Muscle of arm (tissue), 14 donors: Measurements from ENCODE around the gene SPAG16. TPM values are rescaled to one million over a fixed set of nuclear protein-coding genes. Genes with fewer than 3 reads are reported as not detected.

ENCODE experiments used
- DNase-seq: peaks from one replicate; pipeline ENCODE4 v3.0.0-alpha.2; 2013
- long read RNA-seq, 11 donors: transcript quantifications; one replicate each; lab custom pipeline, GENCODE V29; 2026
- polyA plus RNA-seq, 12 donors: library from polyadenylated mRNA; unstranded; fragments of 120-200 nt; gene quantifications; one replicate each; pipeline ENCODE4 v1.2.1, GENCODE V29; 2013; ENCODE audit not compliant: insufficient read length in 12 of 12

Gene SPAG16
- 10 to 100 TPM in 11 of 12 donors, not detected in 1; 16.0 to 36.6 (median 21.1) TPM for polyA plus RNA-seq
- long read RNA-seq, donor 1, transcript SPAG16-207 (5 exons, 1,250 nt): major isoform, 57 of 57 reads
- long read RNA-seq, donor 1, partial matches to known transcripts: 0 of 57 reads
- long read RNA-seq, donor 1, other reads (novel, unspliced or antisense): 0 of 57 reads
- long read RNA-seq, donor 2, transcript SPAG16-207 (5 exons, 1,250 nt): major isoform, 13 of 13 reads
- long read RNA-seq, donor 2, partial matches to known transcripts: 0 of 13 reads
- long read RNA-seq, donor 2, other reads (novel, unspliced or antisense): 0 of 13 reads
- long read RNA-seq, donor 3, transcript SPAG16-207 (5 exons, 1,250 nt): major isoform, 13 of 13 reads
- long read RNA-seq, donor 3, partial matches to known transcripts: 0 of 13 reads
- long read RNA-seq, donor 3, other reads (novel, unspliced or antisense): 0 of 13 reads
- long read RNA-seq, donor 4, transcript SPAG16-207 (5 exons, 1,250 nt): major isoform, 10 of 10 reads
- long read RNA-seq, donor 4, partial matches to known transcripts: 0 of 10 reads
- long read RNA-seq, donor 4, other reads (novel, unspliced or antisense): 0 of 10 reads
- long read RNA-seq, donor 5, transcript SPAG16-207 (5 exons, 1,250 nt): major isoform, 22 of 31 reads
- long read RNA-seq, donor 5, partial matches to known transcripts: 9 of 31 reads
- long read RNA-seq, donor 5, other reads (novel, unspliced or antisense): 0 of 31 reads
- long read RNA-seq, donor 6, transcript SPAG16-207 (5 exons, 1,250 nt): major isoform, 16 of 16 reads
- long read RNA-seq, donor 6, partial matches to known transcripts: 0 of 16 reads
- long read RNA-seq, donor 6, other reads (novel, unspliced or antisense): 0 of 16 reads
- long read RNA-seq, donor 7, transcript SPAG16-207 (5 exons, 1,250 nt): major isoform, 12 of 12 reads
- long read RNA-seq, donor 7, partial matches to known transcripts: 0 of 12 reads
- long read RNA-seq, donor 7, other reads (novel, unspliced or antisense): 0 of 12 reads
- long read RNA-seq, donor 8, transcript SPAG16-207 (5 exons, 1,250 nt): major isoform, 27 of 33 reads
- long read RNA-seq, donor 8, partial matches to known transcripts: 6 of 33 reads
- long read RNA-seq, donor 8, other reads (novel, unspliced or antisense): 0 of 33 reads
- long read RNA-seq, donor 9, transcript SPAG16-207 (5 exons, 1,250 nt): major isoform, 16 of 16 reads
- long read RNA-seq, donor 9, partial matches to known transcripts: 0 of 16 reads
- long read RNA-seq, donor 9, other reads (novel, unspliced or antisense): 0 of 16 reads
- long read RNA-seq, donor 10, transcript SPAG16-207 (5 exons, 1,250 nt): major isoform, 11 of 11 reads
- long read RNA-seq, donor 10, partial matches to known transcripts: 0 of 11 reads
- long read RNA-seq, donor 10, other reads (novel, unspliced or antisense): 0 of 11 reads
- long read RNA-seq, donor 11, transcript SPAG16-207 (5 exons, 1,250 nt): major isoform, 22 of 22 reads
- long read RNA-seq, donor 11, partial matches to known transcripts: 0 of 22 reads
- long read RNA-seq, donor 11, other reads (novel, unspliced or antisense): 0 of 22 reads

DNA sequence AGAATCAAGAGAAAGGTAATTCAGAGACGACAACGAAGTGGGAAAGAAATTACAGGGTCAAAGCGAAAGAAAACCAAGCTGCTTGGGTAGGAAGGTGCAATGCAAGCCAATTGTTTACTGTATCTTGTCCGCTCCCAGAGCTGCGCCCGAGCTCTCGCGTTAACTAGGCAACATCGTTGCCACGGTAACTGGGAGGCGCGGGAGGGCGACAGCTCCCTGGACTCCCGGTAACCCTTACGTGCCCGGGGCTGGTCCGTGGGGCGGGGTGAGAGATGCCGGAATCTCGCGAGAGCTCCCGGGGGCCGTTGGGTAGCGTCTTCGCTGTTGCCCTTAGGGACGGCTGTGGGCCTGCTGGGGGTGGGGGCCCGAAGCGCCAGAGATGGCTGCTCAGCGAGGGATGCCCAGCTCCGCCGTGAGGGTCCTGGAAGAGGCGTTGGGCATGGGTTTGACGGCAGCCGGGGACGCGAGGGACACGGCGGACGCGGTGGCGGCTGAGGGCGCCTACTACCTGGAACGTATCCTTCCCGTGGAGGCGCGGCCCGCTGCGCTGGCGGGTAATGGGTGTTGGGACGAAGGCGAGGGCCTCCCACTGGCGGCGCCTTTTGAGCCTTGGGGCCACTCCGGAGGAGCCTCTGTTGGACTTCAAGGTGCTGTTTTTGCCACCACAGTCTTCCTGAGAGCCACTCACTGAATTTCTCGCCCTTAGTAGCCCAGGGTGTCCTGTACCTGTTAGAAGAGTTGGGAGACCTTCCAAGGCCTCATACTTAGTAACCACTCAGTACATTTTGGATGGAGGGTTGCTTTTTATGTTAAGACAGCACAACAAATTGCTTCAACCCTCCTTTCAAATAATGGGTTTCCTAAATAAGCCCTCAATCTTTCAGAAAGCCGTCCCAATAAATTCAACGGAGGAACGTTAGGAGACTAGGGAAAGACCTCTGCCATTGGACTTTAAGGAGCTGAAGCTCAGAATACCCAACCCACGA, at the start of gene SPAG16:
Gene SPAG16 (plus strand): TSS at position 360 of the 986 bp plus-strand sequence.
- peak; percentile 97 for DNase-seq

DNA sequence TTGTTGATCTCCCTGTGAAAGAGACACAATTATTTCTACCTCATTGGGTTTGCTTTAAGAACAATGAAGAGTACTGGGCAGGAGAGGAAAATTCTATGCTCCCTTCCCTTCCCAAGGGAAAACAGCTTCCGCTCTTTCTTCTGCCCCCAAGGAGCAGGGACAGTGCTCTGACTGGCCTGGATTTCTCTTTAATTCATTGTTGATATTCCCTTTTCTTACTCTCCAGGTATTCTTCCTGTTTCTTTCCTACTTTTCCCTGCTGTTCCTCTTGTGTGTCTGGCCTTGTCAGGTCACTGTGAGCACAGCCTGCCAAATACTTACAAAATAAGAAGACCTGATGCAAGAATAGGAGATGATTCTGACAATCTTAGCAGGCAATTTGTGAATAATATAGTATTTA, 49.6 kb upstream of the SPAG16 start:
- DNase-seq: no peak

DNA sequence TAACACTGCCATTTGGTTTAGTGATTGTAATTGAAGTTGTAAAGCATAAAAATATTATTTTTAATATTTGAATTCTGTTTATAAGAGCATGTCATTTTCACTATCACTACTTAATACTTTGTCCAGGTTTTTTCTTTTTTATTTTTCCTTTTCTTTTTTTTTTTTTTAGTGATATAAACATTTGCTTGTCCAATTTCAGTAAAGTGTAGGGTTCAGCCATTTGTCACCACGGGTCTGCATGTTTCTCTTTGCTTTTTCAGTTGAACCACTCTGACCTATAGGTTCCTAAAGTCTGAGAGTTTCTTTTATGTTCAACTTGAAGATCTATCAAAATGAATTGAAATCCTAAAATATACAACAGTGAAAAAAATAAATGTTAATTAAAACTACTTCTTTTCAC, 48.5 kb upstream of the SPAG16 start:
- DNase-seq: no peak

DNA sequence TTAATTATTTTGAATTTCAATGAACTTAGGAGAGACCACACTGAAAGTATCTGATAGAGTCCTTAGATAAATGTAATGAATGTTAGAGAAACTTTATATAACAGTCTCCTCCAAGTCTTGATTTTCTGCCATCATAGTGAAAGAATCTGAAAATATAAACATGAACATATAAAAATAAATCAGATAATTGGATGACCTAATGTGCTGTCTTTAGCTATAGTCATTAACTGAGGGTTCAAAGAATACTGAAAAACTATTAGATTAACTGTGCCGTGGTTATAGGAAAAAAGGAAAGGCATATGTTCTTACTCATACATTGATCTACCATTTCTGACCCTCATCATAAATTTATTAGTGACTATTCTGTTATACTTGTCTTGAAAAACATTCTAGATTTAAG, 47.0 kb upstream of the SPAG16 start:
- no peak for DNase-seq

DNA sequence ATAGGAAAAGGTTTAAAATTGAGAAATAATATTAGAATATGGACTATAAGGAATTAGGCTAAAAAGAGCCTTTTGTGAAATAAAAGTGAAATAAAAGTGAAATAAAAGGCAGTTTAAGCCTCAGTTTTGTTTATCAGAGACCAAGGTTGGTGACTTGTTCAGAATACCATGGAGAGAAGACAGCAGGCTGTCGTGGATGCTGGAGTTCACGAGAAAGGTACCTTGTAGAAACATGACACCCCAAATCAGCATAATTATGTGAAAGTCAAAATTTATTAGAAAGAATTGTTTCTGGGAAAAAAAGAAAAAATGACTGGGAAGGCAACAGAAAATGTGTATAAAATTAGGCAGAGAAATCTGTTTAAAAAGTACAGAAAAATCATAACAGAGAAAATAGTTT, 46.5 kb upstream of the SPAG16 start:
- DNase-seq: no peak

DNA sequence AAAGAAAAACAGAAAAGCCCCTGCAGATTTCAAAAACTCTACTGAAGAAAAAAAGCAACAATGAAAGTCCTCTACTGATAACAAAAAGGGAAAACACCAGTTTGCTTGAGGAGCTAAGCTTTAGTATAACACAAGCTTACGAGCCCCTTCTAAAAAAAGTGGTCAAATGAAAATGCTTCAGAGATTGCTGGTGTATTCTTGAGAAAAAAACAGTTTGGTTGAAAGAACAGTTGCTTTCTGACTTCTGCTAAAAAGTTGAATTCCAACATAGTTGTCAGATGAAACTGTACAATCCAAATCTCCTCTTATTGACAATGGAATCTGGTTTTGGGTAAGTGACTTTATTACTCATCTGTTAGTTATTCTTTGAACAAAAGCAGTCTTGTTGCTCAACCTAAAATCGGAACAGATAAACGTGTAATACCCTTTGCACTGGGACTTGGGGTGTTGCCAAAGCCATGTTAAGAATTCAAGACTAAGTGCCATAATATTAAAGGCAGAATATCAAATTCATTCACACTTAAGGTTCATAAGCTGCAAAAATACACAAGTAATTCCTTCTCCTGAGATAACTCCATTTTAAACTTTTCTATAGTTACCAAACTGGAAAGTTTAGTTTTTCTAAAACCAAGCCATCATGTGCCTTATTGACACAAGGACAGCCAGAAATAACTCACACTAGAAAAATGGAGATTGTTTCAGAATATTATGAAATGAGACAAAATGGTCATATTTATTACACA, 45.3 kb upstream of the SPAG16 start:
- no peak for DNase-seq

DNA sequence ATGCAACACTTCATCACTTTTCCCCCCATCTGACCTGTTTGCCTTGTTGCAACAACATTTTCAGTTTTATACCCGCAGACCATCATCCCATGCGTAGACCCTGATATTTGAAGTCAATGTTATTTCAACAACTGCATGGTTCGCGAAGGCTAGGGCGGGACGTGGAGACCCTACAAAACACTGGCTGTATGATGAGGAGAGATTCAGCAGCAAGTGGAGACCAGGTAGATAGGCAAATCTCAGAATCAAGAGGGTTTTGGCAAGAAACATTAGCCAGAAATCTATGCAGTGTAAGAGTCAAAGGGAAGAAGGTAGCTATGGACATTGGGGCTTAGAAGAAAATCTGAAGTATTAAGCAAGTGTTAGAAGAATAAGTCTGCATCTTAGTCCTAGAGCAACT, 42.4 kb upstream of the SPAG16 start:
- no peak for DNase-seq

DNA sequence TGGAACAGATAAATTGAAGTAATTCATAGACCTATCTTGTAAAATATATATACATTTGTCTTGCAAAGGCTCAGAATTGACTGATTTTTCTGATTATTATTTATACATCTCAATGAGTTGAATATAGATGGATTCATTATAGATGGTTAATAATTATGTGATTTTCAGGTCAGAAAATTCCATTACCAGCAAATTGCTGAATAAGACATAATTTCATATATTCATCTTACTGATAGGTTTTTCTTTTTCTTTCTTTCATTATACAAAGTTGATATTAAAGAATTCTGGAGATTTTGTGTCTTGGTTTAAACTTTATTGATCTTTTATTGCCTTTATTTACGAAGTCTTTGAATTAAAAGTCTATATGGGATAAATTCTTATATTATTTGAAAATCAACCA, 41.6 kb upstream of the SPAG16 start:
- DNase-seq: no peak

DNA sequence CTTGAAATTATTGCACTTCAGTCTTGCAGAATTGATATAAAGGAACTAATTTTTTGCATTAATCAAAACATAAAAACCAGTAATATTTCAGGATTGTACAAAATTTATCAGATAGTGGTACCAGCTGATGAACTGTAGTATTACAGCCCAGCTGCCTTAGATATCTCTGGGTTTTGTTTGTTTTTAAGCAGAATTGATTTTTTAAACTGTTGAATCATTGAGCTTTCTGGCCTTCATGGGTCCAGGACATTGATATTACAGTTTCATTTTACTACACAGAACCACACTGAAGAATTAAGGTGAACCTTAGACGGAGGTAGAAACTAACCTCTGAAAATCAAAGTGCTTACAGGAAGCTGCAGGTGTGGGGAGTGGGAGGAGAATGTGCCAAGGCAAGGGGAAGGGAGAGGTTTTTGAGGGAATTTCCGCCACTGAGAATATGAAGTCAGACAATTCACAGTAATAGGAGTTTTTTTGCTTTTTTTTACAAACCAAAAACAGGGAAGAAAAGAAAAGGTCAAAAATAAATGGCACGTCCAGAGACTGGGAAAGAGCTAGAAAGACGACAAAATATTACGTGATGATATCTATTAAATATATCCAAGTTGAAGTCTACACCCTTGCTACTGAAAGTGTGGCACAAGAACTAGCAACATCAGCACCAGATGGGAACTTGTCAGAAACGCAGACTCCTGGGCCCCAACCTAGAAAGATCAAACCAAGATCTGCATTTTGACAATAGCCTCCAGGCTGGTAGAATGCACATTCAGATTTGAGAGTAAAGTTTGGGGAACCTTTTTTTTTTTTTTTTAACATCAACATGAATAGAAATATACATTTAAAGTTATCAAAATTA, 40.8 kb upstream of the SPAG16 start:
- no peak for DNase-seq

DNA sequence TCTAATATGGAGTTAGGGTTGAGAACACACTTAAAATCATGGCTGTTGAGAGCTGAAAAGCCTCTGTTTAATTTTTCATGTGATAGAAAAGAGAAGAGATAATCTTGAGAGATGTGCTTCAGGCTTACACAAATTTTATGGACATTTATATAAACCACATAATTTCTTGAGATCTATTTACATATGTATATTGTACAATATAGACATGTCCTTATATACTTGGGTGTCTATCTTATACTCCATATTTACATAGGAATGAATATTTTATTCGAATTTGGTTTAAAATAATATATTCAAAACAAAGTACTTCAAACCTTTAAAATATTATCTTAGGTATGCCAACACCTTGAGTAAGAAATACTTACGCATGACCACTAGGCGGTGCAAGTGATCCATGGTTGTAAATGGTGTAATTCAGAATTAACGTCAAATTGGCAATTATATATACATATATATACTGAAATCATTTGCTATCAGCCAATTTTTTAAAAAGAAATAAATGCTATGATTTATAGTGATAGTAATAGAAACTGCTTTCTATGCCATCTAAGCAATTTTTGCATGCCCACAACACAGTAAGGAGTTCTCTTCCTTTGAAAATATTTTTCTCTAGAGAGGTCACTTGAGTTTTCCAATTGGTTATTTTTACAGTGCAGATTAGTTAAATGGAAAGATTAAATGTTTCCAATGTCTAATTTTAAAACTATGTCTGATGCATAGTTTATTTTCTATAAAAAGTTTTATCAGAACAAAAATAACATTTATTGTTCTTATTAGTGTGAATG, 37.6 kb upstream of the SPAG16 start:
- peak; percentile 25 for DNase-seq

DNA sequence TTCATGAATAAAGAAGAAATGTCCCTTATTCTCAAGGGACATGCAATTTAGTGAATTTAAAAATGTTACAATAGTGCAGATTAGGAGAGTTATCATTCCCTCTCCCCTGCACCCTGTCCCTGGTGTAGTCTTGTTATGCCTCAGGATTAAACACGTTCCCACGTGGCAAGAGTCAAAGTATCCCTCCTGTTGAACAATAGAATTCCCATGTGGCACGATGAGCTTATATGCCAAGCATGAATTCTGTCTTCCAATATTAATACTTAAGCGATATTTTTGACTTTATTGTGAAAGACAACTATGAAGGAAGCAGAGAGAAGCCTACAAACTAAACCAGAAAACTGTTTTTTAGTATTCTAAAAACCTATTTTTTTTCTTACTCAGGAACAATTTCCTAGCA, 36.7 kb upstream of the SPAG16 start:
- no peak for DNase-seq

DNA sequence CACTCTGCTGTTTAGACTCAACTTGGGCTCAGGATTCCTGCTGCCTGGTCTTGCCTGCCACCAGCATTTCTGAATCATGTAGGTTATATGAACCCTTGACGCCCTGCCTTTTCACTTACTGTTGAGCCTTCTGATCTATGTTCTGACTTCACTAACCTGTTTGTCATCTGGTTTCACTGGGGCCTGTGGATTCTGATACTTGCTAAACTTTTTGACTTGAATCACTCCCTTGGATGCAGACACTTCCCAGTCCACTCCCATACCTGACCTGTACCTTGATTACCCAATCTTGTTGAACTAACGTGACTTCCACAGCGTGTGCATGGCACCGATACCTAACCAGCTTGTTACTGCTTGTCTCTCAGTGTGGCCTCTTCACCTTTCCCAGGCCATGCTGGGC, 35.6 kb upstream of the SPAG16 start:
- no peak for DNase-seq

DNA sequence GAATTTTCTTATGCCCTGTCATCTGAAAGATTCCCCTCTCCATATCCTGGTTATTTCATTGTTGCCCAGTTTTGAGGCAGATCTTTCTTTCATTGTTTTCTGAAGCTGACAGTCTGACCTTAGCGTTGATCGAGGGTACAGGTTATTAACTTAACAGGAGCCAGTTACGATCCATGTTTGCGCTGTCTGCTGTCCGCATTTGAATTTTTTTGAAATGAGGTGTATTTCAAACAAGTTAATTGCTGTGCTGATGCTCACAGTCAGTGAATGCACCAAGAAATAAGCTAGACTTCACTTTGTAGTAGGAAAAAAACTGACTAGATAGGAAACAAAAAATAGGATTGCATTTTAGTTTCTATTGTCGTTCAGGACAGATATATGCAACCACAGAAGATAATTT, 34.8 kb upstream of the SPAG16 start:
- no peak for DNase-seq

DNA sequence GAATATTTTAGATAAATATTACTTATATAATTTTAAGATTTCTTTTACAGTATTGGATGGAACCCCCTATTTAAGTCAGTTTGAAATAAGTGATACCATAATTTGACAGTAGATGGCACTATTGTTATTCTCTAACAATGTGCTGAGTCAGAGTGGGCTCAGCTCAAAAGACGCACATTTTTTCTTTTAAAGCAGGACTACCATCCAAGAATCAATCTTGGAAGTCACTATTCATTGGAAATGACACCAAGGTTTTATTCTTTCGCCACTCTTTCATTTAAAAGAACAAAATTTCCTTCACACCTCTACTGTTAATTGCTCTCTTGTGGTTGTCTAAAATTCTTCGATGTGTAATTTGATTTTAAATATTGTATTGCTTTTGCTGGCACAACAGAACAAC, 32.6 kb upstream of the SPAG16 start:
- peak; percentile 74 for DNase-seq

DNA sequence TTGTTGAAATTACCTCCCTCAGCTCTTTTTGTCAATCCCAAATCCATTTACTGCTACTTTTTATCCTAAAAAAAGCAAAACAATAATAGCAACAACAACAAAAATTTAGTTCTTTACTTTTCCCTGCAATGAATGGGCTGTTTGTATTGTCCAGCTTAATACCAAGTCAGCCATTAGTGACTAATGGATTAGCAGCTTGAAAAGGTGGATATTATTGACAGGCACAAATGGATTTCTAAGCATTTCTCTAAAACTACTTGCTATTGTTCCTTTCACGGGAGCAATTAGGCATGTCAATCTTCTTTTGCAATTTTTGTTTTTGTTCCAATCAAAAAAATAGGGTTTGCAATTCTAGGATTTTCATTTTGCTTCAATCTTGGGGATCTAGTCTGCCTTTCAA, 32.1 kb upstream of the SPAG16 start:
- DNase-seq: no peak

DNA sequence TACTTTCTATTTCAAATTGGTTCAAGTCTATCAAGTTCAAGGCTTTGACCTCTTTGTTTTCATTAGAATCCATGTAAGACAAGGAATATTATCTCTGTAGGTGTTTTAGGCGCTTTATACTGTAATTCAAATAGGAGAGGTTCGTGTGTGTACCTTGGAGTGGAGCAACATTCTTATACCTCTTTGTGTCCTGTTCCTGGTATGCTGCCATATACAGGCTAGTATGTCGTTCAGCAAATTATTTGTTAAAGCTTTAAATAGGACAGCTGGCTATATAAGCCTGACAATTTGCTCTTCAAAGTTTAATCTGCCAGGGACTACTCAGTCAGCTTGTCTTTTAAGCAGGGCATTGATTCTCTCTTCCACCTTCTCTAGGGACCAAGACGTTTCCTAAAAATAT, 31.1 kb upstream of the SPAG16 start:
- DNase-seq: no peak

DNA sequence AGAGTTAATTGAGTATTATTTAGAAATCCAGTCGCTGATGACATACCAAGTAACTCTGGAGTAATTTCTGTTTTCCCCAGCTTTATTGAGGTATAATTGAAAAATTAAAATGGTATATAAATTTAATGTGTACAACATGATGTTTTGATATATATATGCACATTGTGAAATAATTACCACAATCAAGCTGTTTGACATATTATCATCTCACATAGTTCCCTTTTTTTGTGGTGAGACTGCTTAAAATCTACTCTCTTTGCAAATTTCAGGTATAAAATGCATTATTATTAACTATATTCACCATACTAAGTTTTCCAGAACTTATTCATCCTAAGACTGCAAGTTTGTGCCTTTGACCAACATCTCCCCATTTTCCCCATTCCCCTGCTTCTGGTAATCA, 25.0 kb upstream of the SPAG16 start:
- no peak for DNase-seq

DNA sequence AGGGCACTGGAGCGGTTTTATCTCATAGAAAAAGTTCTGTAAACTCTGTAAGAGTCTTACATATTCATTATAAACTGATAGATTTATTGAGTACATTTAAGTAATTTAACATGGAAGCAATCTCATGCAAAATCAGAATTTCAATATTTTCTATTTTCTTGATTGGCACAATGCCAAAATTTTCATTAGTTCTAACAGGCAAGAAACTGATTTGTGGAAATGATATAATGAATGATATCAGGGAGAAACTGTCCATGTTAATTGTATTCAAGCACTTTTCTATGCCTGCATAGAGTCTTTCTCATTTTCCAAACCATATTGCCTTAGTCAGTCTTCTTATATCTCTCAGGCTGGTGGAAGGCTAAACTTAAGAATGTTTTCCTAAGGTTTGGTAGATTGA, 23.0 kb upstream of the SPAG16 start:
- DNase-seq: no peak
